HUDEP-2 (cell line): Measurements from ENCODE around the gene HOXB8.

Experiments used
- DNase-seq, 76 experiments: peaks; one replicate each; lab custom pipeline; 2025; ENCODE audit not compliant: unreplicated experiment in 76 of 76; lab: John Stamatoyannopoulos, UW

HOXB8 gene

DNA sequence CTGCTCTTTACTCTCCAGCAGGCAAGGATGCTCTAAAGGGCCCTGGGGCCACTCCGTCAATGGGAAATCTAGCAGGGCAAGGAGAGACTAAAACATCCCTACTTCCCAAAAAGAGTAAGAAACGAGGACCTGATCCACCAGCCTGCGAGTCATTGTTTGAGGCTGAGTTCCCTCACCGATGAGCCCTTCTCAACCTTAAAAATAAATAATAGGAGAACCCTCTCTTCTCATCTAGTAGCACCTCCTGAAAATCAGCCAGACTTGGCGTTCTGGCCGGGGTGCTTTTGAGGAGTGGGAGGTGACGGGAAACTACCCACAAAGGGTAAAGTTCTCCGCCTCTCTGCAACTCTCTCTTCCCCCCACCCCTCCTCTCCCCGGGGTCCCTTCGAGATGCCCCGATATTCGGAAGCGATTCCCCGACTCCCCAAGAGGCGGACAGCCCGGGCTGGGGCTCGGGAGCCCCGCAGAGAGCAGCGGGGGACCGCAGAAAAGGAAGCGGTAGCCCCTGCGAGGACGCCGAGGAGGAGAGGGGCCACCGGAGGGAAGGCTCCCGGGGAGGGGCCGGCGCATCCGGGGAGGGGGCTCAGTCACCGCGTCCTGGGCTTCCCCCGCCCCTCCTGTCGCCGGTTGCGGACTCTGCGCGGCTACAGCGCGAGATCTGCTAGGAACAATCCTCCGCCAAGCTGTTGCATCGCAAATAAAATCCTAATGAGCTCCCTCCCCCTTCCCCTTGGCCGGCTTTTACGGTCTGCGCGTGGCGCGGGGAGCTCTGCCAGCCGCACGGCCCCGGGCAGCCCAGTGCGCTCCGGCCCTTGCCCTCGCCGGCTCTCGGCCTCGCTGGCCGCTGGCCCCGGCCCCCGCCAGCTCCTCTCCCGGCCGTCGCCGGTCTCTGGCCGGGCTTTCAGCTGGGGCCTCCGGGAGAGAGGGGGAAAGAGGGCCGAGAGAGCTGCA is 9.7 kb upstream of the HOXB8 start:
- DNase-seq: no peak

DNA sequence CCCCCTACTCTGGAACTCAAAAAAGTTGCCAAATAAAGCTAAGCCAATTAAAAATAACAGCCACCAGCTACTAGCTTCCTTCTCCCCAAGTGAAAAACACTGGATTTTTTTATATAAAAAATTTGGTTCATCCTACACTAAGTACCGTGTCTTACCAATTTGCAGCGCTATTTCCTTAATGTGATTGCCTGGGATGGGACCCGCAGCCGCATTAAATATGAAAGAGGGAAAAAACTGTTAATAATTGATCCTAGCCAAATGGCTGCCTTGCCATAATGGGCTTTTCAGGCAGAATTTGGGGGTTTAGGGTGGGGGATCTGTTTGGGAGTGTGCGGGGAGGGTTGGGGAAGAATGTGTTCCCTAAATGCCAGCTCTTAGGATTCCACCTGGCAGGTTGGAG is 9.0 kb upstream of the HOXB8 start:
- no peak for DNase-seq

DNA sequence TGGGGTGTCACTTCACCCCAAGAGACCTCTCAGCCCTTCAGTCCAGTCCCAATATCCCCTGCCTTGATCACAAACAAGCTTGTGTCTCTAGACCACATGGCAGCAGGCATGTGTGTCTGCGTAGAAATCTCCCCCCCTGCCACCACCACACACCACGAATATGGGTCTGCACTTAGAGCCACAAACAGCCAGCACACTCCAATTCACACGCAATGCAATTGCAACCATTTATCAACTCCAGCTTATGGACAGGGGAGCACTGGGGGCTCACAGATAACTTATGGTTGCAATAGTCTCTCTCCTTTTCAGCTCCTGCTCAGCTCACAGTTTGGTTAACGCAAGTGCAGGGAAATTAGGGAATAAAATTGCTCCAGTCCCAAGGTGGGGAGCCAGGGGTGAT is 8.5 kb upstream of the HOXB8 start:
- DNase-seq: no peak

DNA sequence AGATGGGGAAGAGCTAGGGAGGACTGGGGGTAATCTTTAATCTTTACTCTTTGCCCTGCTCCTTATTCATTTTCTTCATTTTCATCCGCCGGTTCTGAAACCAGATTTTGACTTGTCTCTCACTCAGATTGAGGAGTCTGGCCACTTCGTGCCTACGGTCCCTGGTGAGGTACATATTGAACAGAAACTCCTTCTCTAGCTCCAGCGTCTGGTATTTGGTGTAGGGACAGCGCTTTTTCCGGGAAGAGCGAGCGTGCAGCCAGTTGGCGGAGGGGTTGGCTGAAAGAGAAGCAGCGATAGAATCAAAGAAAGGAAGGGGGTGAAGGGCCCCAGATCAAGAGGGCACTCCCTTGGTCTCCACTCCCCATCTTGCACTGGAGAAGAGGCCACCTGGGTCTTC is 7.8 kb upstream of the HOXB8 start:
- DNase-seq: no peak

DNA sequence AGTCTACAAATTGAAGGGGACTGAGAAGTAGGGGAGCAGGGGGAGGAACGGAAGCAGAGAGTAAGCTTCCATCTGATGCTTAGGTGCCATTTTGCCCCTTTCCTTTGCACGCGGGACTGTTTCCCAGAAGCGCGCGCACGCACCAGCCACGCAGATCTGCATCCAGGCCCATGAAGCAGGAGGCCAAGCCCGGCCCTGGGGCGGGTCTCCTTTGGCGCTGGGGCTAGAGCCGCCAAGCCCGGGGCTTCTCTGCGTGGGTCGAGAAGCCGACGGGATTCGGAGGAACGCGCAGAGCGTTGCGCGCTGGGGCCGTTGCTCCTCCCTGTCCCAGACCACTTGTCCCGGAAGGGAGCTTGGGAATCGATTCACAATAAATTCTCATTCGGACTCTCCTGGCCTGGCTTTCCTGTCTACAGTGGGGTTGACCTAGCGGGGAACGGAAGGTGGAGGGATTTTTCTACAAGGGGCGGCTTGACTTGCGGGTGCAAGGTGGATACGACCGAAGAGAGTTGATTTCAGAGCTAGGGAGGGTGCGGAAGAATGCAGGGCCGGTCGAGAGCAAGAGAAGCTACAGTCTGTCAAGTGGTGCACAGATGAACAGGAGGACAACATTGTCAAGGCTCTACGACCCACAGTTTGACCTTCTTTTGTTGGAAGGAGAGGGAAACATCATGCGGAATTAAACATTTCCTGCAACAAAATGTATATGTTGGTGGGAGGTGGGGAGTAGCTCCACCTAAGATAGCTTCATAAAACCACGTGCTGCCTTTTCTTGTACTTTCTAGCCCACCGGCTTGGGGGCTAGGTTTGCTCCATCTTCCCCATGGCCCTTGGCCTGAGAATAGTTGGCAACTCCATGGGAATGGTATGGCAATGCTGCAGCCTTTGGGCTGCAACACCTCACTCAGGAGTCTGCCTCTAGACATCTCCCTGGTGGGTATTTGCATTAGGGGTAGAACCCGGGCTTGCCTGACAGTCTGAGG is 6.6 kb upstream of the HOXB8 start:
- DNase-seq: no peak

DNA sequence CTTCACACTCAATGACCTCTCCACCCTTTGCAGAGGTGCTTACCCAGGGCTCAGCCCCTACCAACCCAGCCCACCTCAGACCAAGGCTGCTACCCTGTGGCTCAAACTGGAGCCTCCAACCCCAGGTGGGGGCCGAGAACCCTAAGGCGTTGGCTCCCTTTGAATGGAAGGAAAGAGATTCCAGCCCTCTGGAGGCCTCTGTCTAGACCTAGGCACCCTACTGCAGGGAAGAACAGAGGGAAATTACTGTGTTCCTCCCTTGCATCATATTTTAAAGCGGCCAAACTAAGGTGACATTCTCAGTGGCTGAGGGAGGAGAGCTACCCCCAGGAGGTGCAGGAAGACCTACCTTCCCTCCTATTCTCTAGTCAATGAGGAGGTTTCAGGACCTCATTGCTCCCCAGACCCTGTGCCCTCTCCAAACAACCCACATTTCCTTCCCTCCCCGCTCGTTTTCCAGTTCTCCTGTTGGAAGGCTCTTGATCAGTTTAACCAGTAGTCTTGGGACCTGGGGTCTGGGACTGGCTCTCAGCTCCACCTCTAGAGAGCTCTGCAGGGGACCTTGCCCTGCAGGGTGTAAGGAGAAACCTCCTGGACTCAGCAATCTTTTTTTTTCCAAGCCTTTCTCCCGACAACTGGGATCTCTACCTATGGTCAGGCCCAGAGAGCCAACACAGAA is 5.5 kb upstream of the HOXB8 start:
- no peak for DNase-seq

DNA sequence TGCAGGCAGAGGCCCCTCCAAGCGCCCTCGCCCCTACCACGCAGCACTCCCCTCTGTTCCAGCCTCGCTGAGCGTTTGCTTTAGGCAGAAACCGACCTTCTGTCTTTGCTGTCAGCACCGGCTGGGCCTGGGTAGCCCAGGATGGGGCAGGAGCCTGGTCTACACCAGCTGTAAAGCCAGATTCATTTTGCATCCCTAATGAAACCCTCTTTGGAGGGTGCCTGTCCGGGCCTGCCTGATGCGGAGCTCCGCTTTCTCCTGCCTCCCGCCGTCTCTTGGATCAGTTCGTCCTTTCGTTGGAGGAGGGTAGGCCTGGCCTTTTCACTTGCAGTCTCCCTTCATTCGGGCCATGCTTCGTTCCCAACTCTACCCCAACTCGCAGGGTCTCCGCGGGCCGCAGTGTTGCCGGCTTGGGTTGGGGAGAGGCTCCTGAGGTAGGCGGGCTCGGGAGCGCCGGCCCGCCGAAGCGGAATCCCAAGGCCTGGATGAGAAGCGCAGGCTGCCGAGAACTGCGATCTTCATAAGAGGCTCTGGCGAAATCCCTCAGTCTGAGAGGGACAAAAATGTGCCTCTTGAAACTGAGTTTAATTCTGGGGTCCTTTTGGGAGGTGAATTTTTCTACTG is 4.8 kb upstream of the HOXB8 start:
- DNase-seq: no peak

DNA sequence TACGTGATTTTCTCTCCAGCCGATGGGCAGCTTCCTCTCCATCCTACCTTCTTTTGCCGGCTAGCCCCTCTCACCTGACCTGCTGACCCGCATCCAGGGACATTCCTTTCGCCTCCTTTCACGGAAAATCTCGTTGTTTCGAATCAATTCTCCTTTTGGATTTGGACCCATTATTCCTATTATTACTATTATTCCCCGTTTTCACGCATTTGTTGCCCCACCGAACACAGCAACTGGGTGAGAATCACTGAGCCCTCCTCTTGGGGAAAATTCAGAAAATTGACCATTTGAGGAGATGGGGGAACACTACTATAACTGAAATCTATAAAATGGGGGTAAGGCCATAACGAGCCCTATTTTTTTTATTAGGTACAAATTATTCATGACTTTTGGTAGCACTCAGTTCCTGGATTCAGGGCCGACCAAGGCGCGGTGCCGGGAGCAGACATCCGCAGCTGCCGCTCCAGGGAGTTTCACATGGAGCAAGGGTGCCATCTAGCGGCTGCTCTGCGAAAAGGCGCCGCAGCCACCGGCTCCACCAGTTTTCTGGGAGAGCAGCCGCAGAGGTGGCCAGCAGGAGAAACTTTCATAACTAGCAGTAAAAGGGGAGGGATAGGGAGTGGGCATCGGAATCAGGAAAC is 3.3 kb upstream of the HOXB8 start:
- DNase-seq: peak in 67 of 76 experiments; percentile 9 to 86 (median 67)

DNA sequence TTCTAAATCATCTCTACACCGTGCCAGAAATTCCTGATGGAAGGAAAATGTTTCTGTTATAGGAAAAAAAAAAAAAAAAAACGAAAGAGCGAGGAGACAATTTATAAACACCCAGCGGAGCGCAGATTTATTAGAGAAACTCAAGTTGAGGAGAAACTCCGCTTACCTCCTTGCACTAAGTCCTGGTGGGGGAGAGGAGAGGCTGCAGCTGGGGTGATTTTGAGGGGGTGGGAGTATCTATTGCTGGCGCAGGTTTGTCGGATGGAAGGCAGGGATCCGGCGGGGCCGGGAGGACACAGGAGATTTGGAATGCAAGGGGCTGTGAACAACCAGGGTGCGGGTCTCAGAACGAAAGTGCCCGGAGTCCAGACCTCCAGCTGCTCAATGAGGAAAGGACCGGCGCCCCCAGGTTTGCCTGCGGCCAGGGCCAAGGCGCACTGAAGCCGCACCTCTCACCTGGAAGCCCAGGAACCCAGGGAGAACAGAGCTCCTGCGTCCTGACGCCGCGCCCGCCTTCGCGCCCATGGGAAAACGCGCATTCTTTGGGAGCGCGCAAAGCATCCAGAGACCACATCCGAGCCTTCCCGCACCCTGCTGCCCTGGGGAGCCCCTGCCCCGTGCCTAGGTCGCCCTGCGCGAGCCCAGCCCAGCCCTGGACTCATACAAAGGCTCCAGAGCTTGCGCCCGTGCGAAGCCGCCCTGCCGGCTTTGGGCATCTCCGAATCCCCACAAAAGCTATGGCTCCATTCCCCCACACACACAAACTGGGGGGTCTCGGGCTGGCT is 2.6 kb upstream of the HOXB8 start:
- no peak for DNase-seq

DNA sequence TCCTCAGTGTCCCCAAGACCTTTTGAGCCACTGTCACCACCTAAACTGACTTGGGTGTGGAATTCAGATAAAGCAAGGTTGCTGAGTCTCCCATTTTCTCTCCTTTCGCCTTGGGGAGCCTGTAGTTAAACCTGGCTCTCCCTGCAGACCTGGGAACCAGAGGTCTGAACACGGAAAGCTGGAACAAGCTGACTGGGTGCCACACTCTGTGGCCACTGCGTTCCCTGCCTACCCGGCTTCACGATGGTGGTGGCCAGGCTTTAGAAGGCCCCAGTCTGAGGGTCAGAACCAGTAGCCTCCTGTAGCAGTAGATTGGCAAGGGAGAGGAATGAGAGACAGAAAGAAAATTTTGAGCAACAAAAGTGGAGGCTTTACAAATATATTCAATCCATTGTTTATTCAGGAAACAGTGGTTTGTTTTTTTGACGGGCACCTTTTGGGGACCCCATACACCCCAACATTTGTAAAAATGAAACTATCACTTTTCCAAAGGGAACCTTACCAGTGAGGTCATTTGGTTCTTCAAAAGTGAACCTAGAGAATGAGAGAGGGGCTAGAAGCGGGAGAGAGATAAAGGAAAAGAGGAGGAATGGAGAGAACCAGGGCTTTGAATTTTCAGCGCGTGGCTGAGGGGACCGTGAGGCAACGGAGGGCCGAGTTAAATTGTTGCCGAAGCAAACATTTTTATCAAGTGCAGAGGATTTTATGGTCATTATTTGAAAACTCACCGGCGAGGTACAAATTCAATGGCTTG is 1.8 kb upstream of the HOXB8 start:
- DNase-seq: no peak

DNA sequence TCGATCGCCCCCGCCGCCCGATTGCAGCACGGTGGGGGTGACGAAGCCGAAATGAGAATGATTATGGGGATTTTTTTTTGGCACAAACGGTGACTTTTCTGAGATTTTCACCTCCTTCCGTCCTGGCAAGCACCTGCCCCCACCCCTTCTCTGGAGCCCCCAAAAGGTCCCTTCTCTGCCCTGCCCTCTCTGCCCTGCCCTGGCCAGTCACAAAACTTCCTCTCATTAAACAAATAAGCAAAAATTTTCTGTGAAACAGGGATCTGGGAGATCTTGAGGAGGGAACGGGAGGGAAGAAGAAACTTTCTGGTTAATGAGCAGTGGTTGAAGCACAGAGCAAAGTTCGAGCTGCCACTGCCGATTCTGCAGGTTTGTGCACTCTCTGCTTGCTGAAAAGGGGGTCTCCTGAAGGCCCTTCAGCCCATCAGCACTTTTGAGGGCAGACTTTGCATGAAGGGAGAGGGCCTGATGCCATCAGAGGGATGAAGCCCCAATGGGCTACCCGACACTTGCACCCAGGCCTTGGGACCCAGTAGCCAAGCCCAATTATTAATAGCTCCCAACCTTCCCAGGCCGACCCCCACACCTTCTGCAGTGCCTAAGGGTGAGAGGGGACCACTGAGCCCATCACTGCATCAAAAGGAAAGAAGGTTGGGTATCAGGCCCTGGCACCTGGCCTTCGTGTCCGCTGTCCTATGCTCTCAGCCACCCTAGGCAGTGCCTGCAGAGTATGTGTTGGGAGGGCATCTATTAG is 1.0 kb upstream of the HOXB8 start:
- DNase-seq: no peak

DNA sequence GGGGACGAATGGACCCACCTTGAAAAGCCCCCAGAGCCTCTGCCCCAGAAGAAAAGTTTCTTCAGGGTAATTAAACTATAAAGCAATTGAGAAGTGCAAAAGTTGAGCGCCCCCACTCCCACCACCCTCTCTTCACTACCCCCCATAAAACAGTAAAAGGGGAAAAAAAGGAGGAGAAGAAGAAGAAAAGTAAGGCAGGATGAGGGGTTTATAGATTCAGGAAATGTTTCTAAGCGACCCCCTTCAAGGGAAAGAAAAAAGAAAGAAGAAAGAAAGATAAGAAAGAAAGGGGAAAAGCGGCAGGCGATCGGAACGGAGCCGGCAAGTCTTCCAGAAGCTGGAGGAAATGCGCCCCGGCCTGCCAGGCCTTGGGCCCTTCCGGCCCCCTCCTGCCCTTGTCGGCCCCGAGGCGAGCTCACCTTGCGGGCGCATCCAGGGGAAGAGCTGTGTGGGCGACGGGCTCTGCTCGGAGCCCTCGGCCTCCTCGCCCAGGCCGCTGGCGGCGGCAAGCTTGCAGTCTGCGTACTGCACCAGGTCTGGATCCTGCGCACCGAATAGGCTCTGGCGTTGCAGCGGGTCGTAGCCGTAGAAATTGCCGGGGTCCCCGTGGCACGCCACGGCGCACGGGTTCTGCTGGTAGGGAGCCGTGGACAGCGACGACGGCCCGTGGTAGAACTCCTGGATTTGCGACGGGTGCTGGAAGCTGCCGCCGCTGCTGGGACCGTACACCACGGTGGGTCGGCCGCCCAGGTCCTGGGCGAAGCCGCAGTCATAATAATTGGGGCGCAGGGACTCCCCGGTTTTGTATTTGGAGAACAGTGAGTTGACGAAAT is 1.0 kb downstream of the HOXB8 start:
- peak in 1 of 76 experiments; percentile 13 for DNase-seq

DNA sequence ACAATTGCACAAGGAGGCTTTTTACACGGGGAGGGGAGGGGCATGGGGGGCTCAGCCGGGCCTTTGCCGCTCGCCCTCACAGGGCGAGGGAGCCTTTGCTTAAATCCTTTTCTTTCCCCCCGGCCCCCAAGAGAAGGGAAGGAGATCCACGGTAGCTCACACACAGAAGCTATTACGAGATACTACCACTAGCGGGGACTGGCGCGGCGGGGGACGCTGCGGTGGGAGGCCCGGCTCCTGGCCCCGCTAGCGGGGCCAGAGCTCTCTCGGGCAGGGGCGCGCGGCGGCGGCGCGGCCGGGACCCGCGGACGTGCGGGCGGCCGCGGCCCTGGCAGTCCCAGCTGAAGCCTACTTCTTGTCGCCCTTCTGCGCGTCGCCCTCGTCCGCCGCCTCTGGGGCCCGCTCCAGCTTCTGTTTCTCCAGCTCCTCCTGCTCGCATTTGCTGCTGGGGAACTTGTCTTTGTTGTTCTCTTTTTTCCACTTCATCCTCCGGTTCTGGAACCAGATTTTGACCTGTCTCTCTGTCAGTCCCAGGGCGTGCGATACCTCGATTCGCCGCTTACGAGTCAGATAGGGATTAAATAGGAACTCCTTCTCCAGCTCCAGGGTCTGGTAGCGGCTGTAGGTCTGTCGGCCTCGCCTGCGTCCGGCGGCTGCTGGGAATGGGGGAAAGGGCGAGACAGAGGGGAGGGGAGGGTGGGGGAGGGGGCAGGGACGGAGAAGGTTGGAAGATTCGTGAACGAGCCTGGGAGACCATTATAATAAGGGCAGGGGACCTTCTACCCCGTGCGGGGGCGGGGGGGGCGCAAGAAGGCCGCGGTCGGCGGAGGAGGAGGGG is 2.0 kb downstream of the HOXB8 start:
- DNase-seq: peak in 6 of 76 experiments; percentile 4 to 34 (median 20)

DNA sequence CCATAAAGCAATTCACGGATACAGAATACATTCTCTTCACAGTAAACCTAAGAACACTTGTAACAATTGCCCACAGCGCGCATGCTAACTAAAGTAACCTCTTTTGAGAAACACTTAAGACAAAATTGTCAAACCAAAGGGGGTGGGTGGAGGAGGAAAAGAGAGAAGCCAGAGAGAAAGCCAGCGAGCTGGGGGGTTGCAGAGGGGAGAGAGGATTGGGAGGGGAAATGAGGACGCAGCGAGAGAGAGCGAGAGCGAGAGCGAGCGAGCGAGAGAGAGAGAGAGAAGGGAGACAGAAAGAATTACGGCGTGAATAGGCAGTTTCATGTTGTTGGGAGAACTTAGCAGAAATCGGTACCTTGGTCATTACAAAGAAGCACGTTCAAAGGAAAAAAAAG is 2.6 kb downstream of the HOXB8 start:
- DNase-seq: no peak

DNA sequence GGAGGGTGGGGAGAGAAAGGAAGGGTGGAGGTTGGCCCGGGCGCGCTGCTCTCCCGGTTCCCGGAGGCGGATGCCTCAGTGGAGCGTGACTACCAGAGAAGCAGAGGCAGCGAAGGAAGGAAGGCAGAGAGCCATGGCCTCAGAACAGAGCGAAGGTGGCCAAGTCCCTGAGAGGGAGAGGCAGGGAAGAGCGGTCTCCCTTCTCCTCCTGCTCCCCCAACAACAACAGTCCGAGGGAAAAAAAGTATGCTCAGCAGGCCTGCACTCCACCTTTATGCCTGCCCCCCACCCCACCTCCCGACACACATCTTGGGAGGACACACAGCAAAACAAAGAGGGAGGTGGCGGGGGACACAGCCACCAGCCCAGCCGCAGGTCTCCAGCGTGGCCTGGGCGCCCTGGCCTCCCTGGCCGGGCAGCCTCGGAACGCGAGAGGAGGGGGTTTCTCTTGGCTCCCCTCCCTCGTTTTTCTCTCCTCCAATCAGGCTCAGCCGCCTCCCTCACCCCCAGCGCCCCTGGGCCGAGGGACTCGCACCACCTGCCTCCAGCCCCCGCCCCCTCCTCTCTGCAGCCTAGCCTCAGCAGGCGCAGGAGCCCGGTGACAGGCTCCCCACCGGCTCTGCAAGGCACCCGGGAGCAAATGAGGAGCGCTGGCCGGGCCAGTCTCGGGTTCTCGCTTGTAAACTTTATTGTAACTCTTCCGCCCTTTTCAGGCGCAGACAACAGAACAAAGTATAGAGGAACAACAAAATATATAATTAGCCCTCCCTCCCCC is 3.2 kb downstream of the HOXB8 start:
- DNase-seq: no peak
